ENCODE results near the gene MAP2K5.
"Not testable (repeated sequence)": the region's sequence is repeated elsewhere in the genome, so short reads cannot be mapped to it uniquely, and the experiment has no call there.

MAP2K5 gene

GRCh38 chr15:67605871-67606270 lies 63.4 kb downstream of the MAP2K5 start:
- DNase-seq = no peak

- no peak for DNase-seq
These were observed 64.2 kb downstream of the MAP2K5 start for GRCh38 chr15:67606742-67607141.

DNA sequence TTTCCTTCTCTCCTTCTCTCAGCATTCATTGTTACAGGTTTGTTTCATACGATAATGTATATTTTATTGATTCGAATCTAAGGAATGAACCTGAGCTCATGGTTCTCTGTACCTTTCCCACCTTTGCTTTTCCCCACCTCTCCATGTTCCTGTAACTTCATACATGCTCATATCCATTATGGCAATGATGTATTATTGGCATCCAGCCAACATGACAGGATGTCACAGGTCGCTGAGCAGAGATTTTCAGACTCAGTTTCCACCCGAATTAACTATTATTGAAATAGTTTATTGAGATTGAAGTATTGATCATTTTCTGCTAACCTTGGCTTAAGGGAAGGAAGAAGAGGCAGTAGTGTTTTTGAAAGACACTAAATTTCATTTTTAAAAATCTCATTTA lies 64.8 kb downstream of the MAP2K5 start:
- DNase-seq = no peak

GRCh38 chr15:67607959-67608637 lies 65.6 kb downstream of the MAP2K5 start:
- no peak for DNase-seq

DNA sequence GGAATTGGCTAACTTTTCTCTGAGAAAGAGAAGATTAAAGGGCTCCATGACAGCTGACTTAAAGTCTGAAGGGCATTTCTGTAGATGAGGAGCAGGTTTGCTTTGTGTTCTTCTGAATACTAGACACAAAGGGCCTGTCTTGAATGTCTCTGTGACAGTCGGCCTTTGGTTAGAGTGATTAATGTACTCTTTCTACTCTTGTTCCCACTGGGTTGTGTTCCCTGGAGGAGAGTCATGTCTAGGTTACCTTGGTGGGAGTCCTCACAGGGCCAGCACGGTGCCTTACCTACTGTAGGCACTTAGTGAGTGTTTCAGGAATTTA lies 66.1 kb downstream of the MAP2K5 start:
- no peak for DNase-seq

DNA sequence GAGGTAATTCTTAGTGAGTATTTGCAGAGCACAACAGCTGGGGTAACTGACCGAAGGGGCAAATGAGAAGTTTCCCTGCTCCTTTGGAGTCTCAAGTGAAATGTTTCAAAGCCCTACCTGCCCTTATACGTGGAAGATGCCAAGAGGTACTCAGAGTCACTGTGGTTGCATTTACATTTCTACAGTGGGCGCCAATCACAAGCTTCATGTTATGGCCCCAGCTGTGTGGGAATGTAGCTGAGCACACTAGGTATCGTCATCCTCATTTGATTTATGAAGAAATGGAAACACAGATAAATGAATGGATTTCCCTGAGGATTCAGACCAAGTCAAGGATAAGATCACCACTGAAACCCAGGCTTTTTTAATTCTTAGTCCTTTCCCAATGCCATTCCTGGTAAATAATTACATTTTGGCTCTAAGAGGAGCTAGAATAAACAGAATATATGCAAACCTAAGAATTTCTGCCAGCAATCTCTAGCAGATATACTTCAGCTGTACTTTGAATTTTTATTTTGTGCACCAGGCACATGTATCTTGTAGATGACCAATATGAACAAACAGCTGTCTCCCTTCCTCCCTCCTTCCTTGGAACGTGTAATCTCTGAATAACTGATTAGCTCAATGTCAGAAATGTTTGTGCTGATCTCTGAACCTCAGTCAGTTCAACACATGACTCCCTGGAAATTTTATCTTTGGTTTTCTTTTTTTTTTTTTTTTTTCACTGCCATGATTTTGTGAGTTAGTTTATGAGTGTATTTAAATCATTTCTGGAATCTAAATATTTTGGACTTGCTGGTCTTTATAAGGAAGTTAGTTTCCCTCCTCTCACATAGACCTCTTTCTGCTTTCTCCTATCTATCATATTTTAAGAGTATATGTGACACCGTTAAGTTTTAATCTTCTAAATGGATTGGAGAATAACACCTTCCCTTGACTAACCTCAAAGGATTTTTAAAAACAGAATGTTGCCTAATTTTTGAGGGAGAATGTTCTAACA lies 69.2 kb downstream of the MAP2K5 start:
- no peak for DNase-seq

DNA sequence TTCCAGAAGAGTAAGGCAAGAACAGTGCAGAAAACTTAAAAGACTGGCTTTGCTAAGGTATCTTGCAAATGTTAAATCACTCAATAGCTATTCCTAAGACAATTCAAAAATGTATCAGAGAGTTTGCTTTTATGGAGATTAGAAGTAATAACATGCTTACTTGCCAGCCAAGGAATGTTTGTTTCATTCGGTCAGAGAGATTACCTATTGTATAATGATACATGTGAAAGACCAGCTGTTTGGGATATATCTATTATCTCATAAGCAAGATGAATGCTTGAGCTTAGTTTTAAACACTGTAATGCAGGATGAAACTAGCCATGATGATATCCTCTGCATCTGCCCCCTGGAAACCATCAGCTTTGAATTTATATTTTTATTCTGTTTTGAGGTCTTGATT lies 70.7 kb downstream of the MAP2K5 start:
- no peak for DNase-seq

DNA sequence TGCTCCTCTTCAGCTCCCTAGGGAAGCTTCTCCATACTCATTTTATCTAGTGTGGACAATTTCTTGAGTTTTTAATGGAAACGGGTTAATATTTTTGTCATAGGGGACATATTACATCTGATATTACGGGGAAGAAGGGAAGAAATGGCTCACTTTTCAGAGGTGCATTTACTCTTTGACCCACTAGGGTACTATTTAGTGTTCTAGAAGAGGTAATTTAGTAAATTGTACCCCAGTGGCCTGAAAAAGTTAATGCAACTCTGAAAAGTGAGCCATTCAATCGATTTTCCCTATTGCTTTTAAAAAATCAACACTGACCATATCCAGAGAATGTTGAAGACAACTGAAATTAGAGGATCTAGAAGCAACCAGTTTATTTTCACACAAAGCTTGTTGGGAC lies 71.2 kb downstream of the MAP2K5 start:
- DNase-seq = no peak

GRCh38 chr15:67615131-67615534 lies 72.6 kb downstream of the MAP2K5 start:
- DNase-seq = not testable (repeated sequence)

DNA sequence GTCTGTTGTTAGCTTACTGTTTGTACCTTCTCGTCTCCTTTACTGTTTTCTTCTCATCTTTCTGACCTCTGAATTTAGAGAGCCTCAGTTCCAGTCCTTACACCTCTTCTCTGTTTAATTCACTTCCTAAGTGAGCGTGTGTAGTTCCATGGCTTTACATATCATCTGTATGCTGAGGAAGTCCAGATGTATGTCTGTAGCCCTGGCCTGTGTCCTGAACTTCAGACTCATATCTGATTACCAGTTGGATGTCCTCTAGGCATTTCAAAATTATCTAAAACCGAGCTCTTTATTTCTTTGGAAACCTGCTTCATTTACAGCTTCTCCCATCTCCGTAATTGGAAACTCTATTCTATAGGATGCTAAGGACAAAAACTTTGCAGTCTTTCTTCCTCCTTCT lies 75.8 kb downstream of the MAP2K5 start:
- DNase-seq = no peak

DNA sequence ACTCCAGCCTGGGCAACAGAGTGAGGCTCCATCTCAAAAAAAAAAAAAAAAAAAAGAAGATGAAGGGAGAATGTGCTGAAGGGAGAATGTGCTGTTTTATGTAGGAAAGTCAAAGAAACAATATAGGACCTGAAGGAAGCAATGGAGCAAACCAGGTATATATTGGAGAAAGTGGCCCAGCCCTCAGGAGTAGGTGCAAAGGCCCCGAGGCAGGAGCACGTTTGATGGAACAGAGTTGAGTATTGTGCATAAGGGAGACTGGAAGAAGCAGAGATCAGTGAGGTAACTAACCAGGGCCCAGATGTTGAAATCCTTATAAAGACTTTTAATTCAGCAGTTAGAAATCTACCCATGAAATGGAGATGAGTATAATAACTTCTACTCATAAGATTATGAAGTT lies 79.6 kb downstream of the MAP2K5 start:
- DNase-seq = no peak

GRCh38 chr15:67632261-67632660 lies 89.8 kb downstream of the MAP2K5 start:
- no peak for DNase-seq

- not testable (repeated sequence) for DNase-seq
These were observed 93.4 kb downstream of the MAP2K5 start for GRCh38 chr15:67635950-67636349.

DNA sequence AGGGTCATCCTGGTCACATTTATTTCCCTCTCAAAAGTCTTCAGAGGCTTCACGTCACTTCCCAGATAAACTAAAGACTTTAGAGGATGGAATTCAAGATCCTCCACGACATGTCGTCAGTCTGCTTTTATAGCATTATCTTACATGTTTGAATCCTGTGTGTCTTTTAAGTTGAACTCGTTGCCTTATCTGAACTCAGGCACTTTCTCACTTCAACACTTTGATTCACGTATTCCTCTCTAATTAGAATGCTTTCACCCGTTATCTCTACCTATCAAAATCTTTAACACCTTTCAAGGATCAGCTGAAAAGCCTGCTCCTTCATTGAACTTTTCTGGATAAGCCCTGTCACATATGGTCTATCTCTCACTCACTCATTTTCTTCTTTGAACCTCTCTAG lies 97.1 kb downstream of the MAP2K5 start:
- no peak for DNase-seq

- no peak for DNase-seq
These were observed 99.0 kb downstream of the MAP2K5 start for GRCh38 chr15:67641453-67641852.

DNA sequence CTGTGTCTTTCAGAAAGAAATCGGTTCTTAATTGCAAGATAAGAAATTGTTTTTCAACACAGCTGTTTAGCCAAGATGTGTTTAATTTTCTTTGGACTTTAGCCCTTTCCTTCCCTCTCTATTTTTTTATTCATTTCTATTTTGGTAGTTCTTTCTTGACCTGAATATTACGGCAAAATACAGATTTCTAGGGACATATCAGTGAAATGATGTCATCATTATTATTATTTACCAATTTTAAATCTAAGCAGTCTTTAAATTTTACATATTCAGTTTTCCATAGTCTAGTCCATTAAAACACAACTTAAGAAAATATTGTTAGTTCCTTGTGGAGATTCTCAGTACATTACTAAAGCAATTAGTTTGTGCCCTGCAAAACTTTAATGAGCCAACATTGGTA lies 104.3 kb downstream of the MAP2K5 start:
- DNase-seq = no peak

DNA sequence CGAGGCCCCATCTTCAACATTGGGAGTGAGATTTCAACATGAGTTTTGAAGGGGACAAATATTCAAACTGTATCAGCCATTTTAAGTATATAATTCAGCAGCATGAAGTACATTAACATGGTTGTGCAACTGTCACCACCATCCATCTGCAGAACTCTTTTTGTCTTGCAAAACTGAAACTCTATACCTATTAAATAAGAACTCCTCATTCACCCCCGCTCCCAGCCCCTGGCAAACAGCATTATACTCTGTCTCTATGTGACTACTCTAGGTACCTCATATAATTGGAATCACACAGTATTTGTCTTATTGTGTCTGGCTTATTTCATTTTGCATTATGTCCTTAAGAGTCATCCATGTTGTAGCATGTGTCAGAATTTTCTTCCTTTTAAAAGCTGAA lies 110.1 kb downstream of the MAP2K5 start:
- DNase-seq = no peak

DNA sequence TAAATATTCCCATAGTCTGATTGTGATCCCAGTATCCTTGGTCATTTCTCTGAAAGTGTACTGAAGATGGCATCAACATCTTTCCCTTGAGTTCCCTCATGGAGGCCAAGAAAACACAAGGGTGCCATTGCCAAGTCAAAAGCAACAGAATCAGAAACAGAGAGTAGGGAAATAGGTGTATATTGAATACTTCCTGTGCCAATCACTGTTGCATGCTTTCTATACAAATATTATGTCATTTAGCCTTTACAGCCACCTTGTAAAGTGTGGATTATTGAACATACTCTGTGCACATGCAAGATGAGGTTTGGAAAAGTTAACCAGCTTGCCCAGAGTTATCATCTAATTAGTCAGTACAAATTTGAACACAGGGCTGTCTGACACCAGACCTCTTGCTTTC lies 117.9 kb downstream of the MAP2K5 start:
- no peak for DNase-seq

DNA sequence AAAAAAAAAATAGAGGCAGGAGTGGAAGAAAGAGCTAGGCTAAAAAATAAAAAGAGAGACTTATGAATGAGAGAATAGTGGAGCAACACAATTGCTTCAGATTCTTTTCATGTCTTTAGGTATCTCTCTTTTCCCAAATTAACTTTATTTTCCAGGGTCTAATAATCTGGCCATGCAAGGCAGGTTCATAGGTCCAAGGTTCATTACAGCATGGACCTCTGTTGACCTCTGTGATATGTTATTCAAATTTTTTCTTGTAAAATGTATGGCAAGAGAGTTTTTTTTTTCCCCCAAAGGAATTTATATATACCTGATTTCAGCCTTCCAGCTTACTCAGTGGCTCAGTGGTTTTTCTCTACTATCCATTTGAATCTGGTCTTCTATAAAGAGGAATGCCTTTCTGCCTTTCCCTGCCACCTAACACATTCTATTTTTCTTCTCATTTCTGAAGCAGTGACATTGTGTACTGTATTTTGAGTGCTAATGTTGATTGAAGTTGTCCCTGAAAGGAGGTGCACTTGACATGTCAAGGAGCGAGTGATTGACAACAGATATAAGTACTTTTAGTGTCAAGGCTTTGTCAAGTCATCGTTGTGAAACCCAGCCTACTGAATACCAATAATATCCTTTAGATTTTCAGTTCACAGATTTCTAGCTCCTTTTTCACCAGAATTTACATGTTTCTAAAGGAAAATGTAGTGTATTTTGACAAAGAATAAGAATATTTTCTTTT lies 118.5 kb downstream of the MAP2K5 start:
- DNase-seq = no peak

GRCh38 chr15:67670647-67671305 lies 128.3 kb downstream of the MAP2K5 start:
- no peak for DNase-seq

DNA sequence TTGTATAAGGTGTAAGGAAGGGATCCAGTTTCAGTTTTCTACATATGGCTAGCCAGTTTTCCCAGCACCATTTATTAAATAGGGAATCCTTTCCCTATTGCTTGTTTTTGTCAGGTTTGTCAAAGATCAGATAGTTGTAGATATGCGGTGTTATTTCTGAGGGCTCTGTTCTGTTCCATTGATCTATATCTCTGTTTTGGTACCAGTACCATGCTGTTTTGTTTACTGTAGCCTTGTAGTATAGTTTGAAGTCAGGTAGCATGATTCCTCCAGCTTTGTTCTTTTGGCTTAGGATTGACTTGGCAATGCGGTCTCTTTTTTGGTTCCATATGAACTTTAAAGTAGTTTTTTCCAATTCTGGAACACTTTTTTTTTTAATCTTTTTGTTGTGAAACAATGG lies 130.3 kb downstream of the MAP2K5 start:
- not testable (repeated sequence) for DNase-seq

DNA sequence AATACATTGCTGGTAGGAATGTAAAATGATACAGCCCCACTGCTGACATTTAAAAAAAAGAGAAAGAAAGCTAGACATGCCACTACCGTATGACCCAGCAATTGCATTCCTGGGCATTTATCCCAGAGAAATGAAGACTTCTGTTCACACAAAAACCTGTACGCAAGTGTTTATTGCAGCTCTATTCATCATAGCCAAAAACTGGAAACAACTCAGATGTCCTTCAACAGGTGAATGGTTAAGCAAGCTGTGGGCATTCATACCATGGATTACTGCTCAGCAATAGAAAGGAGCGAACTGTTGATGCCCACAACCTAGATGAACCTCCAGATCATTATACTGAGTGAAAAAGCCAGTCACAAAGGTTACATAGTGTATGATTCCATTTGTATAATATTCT lies 132.5 kb downstream of the MAP2K5 start:
- no peak for DNase-seq

DNA sequence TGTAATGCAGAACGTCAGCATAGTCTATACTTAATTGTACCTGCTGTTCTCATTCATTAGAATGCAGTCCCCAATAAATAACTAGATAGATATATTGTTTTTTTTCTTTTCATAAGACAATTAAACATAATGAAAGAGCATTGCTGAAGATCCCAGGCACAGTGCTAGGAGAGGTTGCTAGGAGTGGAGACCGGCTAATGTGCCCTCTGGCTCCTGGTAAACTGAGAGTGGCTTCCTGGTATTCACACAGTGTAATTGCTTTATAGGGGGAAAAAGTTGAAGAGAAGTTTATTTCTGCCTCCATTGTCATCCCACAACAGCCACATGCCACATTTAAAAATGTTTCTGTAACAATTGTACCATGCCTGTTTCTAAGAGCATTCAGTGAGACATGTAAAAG lies 135.6 kb downstream of the MAP2K5 start:
- no peak for DNase-seq
